SU-DHL-6 (cell line): ENCODE data around the gene PALMD.

Experiments used
- H2AFZ ChIP-seq: fragments of 200-600 bp; sonication (generic); 2 replicates; pipeline ENCODE4 v1.6.1; 2014; ENCODE audit warnings: low read depth, mild to moderate bottlenecking, moderate library complexity, mixed read lengths, antibody characterized with exemption, low read length; ENCODE audit not compliant: severe bottlenecking
- H3F3A ChIP-seq: fragments of 200-600 bp; shearing (Covaris generic); 2 replicates; pipeline ENCODE4 v1.6.0; 2016; ENCODE audit warnings: antibody characterized with exemption, mild to moderate bottlenecking; ENCODE audit not compliant: insufficient read depth
- H3K27ac ChIP-seq: fragments of 200-600 bp; sonication (generic); 2 replicates; pipeline ENCODE4 v1.5.1; 2016; ENCODE audit warnings: low read depth, mild to moderate bottlenecking, low read length, moderate library complexity, mixed read lengths
- H3K27me3 ChIP-seq: fragments of 200-600 bp; sonication (generic), shearing (Covaris generic); 2 replicates; pipeline ENCODE4 v1.6.0; 2014; ENCODE audit warnings: mild to moderate bottlenecking, low read length
- H3K36me3 ChIP-seq: fragments of 200-600 bp; sonication (generic); 2 replicates; pipeline ENCODE4 v1.6.1; 2014; ENCODE audit warnings: mild to moderate bottlenecking, low read length, mixed read lengths
- H3K4me2 ChIP-seq: fragments of 300-600, 200-600 bp; shearing (Covaris generic), sonication (generic); 2 replicates; pipeline ENCODE4 v1.6.0; 2014; ENCODE audit warnings: low read length, low read depth, mild to moderate bottlenecking; ENCODE audit not compliant: poor library complexity, severe bottlenecking
- H3K4me3 ChIP-seq: fragments of 200-600 bp; sonication (generic); 2 replicates; pipeline ENCODE4 v1.5.1; 2014; ENCODE audit warnings: antibody characterized with exemption, low read length, mild to moderate bottlenecking, mixed read lengths; ENCODE audit not compliant: insufficient read depth, poor library complexity, severe bottlenecking
- H3K79me2 ChIP-seq: fragments of 200-600 bp; sonication (generic); 2 replicates; pipeline ENCODE4 v1.6.1; 2014; ENCODE audit warnings: mild to moderate bottlenecking, low read length, moderate library complexity; ENCODE audit not compliant: insufficient read depth
- H3K9ac ChIP-seq: fragments of 200-600 bp; sonication (generic); 2 replicates; pipeline ENCODE4 v1.7.0; 2014; ENCODE audit warnings: mild to moderate bottlenecking, low read length
- H3K9me2 ChIP-seq: fragments of 200-600 bp; sonication (generic); replicated peaks from 2 replicates; pipeline ENCODE4 v1.6.1; 2014; ENCODE audit warnings: low read length; ENCODE audit not compliant: insufficient read depth
- H3K9me3 ChIP-seq: fragments of 200-600 bp; sonication (generic); 2 replicates; pipeline ENCODE4 v1.6.1; 2014; ENCODE audit warnings: low read length, mixed read lengths; ENCODE audit not compliant: insufficient read depth
- H4K20me1 ChIP-seq: fragments of 200-600 bp; sonication (generic); 2 replicates; pipeline ENCODE4 v1.6.1; 2014; ENCODE audit warnings: low read depth, mild to moderate bottlenecking, antibody characterized with exemption, low read length, moderate library complexity, mixed read lengths
- CTCF ChIP-seq: fragments of 200-600 bp; sonication (generic); IDR thresholded peaks from one replicate; pipeline ENCODE4 v1.5.1; 2017; ENCODE audit warnings: antibody characterized with exemption, mild to moderate bottlenecking, low read length, moderate library complexity; ENCODE audit not compliant: insufficient read depth, poor library complexity, severe bottlenecking
- EZH2phosphoT487 ChIP-seq: fragments of 200-600 bp; sonication (generic), shearing (Covaris generic); conservative IDR thresholded peaks from 2 replicates; pipeline ENCODE4 v1.6.1; 2018; ENCODE audit warnings: mild to moderate bottlenecking, antibody characterized with exemption, low read length, moderate library complexity, mixed read lengths

The PALMD gene

DNA sequence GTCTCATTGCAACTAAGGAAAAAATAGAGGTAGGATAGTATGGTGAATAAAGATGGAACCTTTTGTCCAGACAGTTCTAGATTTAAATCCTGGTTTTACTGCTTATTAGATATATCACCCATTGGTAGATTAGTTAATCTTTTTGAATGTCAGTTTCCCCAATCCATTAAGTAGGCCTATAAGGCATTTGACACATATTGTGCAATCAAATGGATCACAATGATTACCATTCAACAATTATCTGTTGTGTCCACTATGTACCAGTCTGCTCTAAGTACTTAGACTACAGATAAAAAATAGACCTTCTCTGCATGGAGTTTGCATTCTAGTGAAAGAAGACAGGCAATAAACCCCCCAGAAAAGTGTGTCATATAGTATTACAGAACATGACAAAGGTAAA, 6.0 kb upstream of the PALMD start:
- Histone ChIP-seq H3K36me3 (no peaks in the 10 kb centered on the region), H3K9ac (no peak overlapping the region), H3K4me2 (no peak overlapping the region), H3F3A (no peaks in the 10 kb centered on the region), H4K20me1 (no peaks in the 10 kb centered on the region), H3K79me2 (no peaks in the 10 kb centered on the region), H3K9me3 (no peaks in the 10 kb centered on the region), H2AFZ (no peak overlapping the region), H3K27me3 (no peaks in the 10 kb centered on the region), H3K9me2 (no peaks in the 10 kb centered on the region), H3K27ac (no peak overlapping the region), H3K4me3 (no peak overlapping the region)
- TF ChIP-seq CTCF (no peak), EZH2phosphoT487 (no peak)

DNA sequence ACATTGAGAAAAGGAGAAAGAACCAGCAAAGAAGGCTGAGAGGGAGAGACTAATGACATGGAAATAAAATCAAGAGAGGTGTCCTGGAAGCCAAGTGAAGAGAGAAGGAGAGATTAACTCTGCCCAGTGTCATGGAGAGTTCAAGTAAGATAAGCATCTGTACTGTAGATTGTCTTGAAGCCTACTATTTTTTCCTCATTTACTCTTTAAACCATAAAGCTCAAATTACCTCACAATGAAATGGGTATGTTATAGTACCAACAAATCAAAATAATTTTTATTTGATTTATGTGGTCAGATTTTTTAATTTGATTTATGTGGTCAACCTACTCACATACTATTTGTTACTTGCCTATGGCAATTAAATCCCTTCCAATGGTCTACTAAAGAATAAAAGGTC, 5.2 kb upstream of the PALMD start:
- Histone ChIP-seq H3K4me3 (no peak overlapping the region), H3K27ac (no peak overlapping the region), H3K4me2 (no peak overlapping the region), H4K20me1 (no peaks in the 10 kb centered on the region), H3K9ac (no peak overlapping the region), H2AFZ (no peak overlapping the region), H3K9me2 (no peaks in the 10 kb centered on the region), H3F3A (no peaks in the 10 kb centered on the region), H3K9me3 (no peaks in the 10 kb centered on the region), H3K79me2 (no peaks in the 10 kb centered on the region), H3K27me3 (no peaks in the 10 kb centered on the region), H3K36me3 (no peaks in the 10 kb centered on the region)
- TF ChIP-seq CTCF (no peak), EZH2phosphoT487 (no peak)

DNA sequence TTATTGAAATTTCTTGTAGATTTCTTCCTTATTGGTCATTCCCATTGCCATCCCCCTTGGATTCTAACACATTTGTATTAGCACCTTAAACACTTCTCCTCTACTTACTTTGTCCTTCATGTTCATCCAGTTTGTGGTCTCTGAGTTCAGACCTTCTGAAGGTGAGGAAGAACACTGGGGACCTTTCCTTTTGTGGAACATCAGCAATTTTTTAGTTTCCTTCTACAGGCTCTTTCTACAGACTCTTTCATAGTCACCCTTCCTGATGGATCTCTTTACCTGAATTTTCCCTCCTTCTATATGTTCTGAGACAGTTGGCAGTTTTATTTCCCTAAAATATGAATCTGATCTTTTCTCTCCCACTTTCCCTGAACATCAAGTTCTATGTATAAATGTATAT, 4.4 kb upstream of the PALMD start:
- Histone ChIP-seq H3K36me3 (no peaks in the 10 kb centered on the region), H3F3A (no peaks in the 10 kb centered on the region), H2AFZ (no peak overlapping the region), H3K79me2 (no peaks in the 10 kb centered on the region), H3K9me3 (no peaks in the 10 kb centered on the region), H3K9ac (no peak overlapping the region), H3K27ac (no peak overlapping the region), H3K4me2 (no peak overlapping the region), H3K9me2 (no peaks in the 10 kb centered on the region), H4K20me1 (no peaks in the 10 kb centered on the region), H3K4me3 (no peak overlapping the region), H3K27me3 (no peaks in the 10 kb centered on the region)
- TF ChIP-seq CTCF (no peak), EZH2phosphoT487 (no peak)

DNA sequence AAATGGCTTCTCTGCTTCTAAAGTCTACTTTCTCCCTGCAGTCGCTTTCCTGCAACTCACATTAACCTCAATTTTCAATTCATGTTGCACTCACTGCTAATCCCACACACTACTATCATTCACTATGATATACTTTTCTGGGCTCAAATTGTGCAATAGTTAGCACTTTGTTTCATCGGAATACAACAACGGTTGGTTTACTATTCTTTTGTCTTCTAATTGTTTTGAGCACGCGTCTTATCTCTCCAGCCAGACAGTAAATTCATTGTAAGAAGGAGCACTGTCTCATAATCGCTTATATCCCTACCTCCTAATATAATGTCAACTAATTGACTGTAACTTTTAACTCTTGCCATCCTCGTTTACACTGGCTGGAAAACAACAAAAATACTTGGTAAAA, 3.9 kb upstream of the PALMD start:
- Histone ChIP-seq H3K9me3 (no peaks in the 10 kb centered on the region), H4K20me1 (no peaks in the 10 kb centered on the region), H3K4me3 (no peak overlapping the region), H3K27me3 (no peaks in the 10 kb centered on the region), H3K9ac (no peak overlapping the region), H3F3A (no peaks in the 10 kb centered on the region), H3K27ac (no peak overlapping the region), H3K79me2 (no peaks in the 10 kb centered on the region), H3K36me3 (no peaks in the 10 kb centered on the region), H3K4me2 (no peak overlapping the region), H3K9me2 (no peaks in the 10 kb centered on the region), H2AFZ (no peak overlapping the region)
- TF ChIP-seq EZH2phosphoT487 (no peak), CTCF (no peak)
